ENCODE measurements around the gene AOPEP.

DNA sequence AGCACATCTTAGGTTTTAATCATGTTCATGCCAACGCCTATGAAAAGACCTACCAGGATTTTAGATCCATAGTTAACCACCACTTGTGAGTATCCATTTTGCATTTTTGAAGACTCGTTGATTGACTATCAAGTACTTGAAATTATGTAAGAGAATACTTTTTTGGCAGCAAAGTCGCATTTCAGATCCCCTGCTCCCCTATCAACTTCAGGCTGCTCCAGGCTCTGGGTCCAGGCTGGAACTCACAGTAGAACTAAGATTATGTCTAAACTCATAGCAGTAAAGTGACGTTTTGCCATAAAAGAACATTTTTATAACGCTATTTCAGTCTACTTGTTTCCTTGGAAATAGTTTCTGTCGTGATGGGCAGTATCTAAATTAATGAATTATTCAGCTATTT lies 323.3 kb downstream of the AOPEP start:
- TF ChIP-seq, protein P1, sequence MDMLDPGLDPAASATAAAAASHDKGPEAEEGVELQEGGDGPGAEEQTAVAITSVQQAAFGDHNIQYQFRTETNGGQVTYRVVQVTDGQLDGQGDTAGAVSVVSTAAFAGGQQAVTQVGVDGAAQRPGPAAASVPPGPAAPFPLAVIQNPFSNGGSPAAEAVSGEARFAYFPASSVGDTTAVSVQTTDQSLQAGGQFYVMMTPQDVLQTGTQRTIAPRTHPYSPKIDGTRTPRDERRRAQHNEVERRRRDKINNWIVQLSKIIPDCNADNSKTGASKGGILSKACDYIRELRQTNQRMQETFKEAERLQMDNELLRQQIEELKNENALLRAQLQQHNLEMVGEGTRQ (IDR thresholded peaks at IDR 0.05) = no peak
- TF ChIP-seq JUNB (IDR thresholded peaks at IDR 0.05) (no peak), RAD21 (conservative IDR thresholded peaks at IDR 0.05 in 1 of 2, IDR thresholded peaks at IDR 0.05 in 1 of 2) (no peak), ZFP36 (IDR thresholded peaks at IDR 0.05; ENCODE audit: borderline replicate concordance, partially characterized antibody) (no peak), POLR2A (IDR thresholded peaks at IDR 0.05; ENCODE audit: low read length) (no peak), CHD2 (IDR thresholded peaks at IDR 0.05; ENCODE audit: low read length, partially characterized antibody) (no peak), PHF8 (IDR thresholded peaks at IDR 0.05; ENCODE audit: borderline replicate concordance, low read depth) (no peak), TP53 (CRISPR knock-in tag; IDR thresholded peaks at IDR 0.05) (no peak)
- TF ChIP-seq, protein P2, sequence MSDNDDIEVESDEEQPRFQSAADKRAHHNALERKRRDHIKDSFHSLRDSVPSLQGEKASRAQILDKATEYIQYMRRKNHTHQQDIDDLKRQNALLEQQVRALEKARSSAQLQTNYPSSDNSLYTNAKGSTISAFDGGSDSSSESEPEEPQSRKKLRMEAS (IDR thresholded peaks at IDR 0.05) = no peak
- TF ChIP-seq, protein P3, sequence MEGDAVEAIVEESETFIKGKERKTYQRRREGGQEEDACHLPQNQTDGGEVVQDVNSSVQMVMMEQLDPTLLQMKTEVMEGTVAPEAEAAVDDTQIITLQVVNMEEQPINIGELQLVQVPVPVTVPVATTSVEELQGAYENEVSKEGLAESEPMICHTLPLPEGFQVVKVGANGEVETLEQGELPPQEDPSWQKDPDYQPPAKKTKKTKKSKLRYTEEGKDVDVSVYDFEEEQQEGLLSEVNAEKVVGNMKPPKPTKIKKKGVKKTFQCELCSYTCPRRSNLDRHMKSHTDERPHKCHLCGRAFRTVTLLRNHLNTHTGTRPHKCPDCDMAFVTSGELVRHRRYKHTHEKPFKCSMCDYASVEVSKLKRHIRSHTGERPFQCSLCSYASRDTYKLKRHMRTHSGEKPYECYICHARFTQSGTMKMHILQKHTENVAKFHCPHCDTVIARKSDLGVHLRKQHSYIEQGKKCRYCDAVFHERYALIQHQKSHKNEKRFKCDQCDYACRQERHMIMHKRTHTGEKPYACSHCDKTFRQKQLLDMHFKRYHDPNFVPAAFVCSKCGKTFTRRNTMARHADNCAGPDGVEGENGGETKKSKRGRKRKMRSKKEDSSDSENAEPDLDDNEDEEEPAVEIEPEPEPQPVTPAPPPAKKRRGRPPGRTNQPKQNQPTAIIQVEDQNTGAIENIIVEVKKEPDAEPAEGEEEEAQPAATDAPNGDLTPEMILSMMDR (IDR thresholded peaks at IDR 0.05) = no peak
